PFSK-1 (cell line): Measurements from ENCODE around the gene TEAD4.

ENCODE experiments used
- FOXP2 ChIP-seq: optimal IDR thresholded peaks from 2 replicates; pipeline ENCODE3; 2011; ENCODE audit warnings: borderline replicate concordance, control low read depth, inconsistent platforms; ENCODE audit not compliant: insufficient read depth; ENCODE audit errors: extremely low read length, extremely low read depth
- POLR2AphosphoS5 ChIP-seq: IDR thresholded peaks from 2 replicates; pipeline ENCODE4 v1.6.1; 2012; ENCODE audit warnings: low read depth, mild to moderate bottlenecking, control low read depth, low read length, moderate library complexity
- SIN3A ChIP-seq: IDR thresholded peaks from 2 replicates; pipeline ENCODE4 v1.6.1; 2012; ENCODE audit warnings: mild to moderate bottlenecking, low read length, moderate library complexity, borderline replicate concordance; ENCODE audit not compliant: insufficient read depth
- TAF1 ChIP-seq: IDR thresholded peaks from 2 replicates; pipeline ENCODE4 v1.6.1; 2012; ENCODE audit warnings: low read length, control low read depth, borderline replicate concordance; ENCODE audit not compliant: insufficient read depth
- TF ChIP-seq, protein P1 (sequence below), 2 experiments: IDR thresholded peaks; 2 replicates each; pipeline versions ENCODE4 v1.6.1 to v1.8.0; 2011 to 2012; ENCODE audit warnings: low read depth in 2 of 2, low read length in 2 of 2, control low read depth in 1 of 2, inconsistent platforms in 1 of 2, mild to moderate bottlenecking in 1 of 2, moderate library complexity in 1 of 2; ENCODE audit not compliant: insufficient read depth in 1 of 2

The TEAD4 gene

DNA sequence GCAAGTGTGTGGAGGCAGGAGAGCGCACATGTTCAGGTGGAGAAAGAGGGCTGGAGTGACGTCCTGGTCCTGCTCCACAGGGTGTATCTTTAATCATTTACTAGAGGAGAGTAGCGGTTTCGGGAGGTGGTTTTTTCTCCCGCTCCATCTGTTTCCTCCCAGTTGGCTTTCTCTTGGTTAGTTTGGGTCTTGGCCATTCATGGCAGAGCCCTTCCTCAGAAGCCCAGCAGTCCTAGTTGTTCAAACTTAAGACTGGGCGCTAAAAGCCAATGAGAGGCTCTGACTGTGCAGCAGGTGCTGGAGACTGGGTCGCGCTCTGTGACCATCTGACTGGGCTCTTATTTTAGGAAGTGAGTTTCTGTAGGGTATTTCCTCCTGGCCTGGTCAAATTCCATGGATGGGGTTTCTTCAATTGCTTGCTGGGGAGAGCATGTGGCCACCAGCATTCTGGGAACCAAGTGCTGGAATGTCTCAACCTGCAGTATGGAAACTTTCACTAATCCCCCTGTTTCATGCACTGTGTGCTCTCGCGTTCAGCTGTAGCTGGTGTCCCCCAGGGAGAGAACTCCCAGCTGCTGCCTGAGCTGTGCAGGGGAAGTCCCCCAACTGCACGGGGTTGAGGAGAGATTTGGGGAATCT, 90.5 kb downstream of the TEAD4 start:
- TF ChIP-seq FOXP2: no peak
- no peak for TF ChIP-seq POLR2AphosphoS5
- TF ChIP-seq TAF1: no peak
- TF ChIP-seq, protein P1, sequence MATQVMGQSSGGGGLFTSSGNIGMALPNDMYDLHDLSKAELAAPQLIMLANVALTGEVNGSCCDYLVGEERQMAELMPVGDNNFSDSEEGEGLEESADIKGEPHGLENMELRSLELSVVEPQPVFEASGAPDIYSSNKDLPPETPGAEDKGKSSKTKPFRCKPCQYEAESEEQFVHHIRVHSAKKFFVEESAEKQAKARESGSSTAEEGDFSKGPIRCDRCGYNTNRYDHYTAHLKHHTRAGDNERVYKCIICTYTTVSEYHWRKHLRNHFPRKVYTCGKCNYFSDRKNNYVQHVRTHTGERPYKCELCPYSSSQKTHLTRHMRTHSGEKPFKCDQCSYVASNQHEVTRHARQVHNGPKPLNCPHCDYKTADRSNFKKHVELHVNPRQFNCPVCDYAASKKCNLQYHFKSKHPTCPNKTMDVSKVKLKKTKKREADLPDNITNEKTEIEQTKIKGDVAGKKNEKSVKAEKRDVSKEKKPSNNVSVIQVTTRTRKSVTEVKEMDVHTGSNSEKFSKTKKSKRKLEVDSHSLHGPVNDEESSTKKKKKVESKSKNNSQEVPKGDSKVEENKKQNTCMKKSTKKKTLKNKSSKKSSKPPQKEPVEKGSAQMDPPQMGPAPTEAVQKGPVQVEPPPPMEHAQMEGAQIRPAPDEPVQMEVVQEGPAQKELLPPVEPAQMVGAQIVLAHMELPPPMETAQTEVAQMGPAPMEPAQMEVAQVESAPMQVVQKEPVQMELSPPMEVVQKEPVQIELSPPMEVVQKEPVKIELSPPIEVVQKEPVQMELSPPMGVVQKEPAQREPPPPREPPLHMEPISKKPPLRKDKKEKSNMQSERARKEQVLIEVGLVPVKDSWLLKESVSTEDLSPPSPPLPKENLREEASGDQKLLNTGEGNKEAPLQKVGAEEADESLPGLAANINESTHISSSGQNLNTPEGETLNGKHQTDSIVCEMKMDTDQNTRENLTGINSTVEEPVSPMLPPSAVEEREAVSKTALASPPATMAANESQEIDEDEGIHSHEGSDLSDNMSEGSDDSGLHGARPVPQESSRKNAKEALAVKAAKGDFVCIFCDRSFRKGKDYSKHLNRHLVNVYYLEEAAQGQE (IDR thresholded peaks at IDR 0.05; ENCODE audit: insufficient read depth in 1 of 2, low read depth in 2 of 2, low read length in 2 of 2): no peak
- TF ChIP-seq SIN3A: no peak

DNA sequence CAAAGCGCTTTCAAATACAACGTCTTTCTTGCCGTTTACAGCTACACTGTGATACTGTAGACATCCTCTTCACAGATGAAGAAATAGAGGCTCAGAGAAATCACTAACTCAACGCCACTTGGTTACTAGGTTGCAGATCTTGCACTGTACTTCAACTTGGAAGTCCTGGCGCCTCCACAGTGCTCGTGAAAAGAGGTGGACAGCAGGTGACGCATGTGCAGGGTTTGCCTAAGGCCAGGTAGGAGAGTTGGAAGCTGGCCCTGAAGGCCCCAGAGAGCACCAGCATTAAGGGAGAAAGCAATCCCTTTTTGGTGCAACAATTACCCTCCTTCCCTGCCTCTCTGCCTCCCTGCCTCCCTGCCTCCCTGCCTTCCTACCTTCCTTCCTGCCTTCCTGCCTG, 95.2 kb downstream of the TEAD4 start:
- TF ChIP-seq SIN3A (no peak), FOXP2 (no peak), TAF1 (no peak), POLR2AphosphoS5 (no peak)
- TF ChIP-seq, protein P1 (IDR thresholded peaks at IDR 0.05; ENCODE audit: insufficient read depth in 1 of 2, low read depth in 2 of 2, low read length in 2 of 2): no peak

DNA sequence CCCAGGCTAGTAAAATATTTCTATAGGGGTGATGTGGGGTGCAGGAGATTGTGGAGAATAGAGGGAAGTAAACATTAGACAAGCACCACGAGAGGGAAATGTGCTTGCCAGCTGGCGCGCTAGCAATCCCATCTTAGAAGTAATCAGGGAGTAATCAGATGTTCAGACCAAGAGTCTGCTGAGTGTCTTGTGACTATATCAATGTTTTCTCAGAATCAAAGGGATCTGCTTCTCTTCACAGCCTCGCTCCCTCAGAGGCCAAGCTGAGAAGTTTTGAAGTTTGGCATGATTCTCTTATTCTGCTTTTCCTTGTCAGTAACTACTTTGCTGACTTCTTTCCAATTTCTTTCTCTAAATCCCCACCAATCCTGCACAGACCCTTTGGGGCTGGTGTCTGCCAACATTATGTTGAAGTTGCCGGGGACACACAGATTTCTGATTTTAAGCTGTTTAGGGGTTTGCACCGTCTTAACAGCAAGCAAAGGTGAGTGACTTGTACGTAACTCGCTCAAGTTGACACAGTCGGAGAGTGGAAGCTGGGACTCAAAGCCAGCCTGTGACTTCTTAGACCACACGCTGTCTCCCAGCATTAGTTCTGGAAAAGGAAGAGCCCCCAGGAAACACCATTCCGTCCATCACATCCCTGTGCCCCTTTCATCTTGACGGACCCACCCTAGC, 96.0 kb downstream of the TEAD4 start:
- TF ChIP-seq FOXP2 (no peak), TAF1 (no peak)
- TF ChIP-seq, protein P1 (IDR thresholded peaks at IDR 0.05; ENCODE audit: insufficient read depth in 1 of 2, low read depth in 2 of 2, low read length in 2 of 2): no peak

DNA sequence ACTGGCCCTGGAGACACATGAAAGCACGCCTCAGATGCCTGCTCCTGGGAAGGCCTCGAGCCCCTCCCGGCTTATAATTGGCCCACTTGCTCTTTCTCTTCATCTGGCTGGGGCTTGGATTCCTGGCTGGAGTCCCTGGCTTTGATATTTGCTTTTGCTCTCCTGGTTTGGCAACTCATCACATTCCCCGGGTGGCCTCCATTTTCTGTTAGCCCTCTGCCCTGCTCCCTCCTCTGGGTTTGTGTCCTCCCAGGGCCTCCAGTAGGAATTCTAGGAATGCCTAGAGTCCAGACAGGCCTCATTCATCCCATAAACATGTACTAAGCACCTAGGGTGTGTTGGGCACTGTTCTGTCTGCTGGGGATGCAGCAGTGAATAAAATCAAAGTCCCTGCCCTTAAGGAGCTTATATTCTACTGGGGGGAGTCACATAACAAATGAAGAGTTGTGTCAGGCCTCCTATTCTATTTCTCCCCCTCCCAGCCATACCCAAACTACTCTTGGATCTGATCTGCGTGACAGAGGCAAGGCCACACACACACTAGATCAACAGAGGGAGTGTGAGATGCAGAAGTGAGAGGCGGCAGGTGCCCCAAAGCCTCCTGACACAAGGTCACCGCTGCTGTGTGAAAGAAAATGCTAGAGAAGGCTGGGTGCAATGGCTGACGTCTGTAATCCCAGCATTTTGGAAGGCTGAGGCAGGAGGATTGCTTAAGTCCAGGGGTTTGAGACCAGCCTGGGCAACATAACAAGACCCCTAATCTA, 96.7 kb downstream of the TEAD4 start:
- TF ChIP-seq, protein P1 (IDR thresholded peaks at IDR 0.05; ENCODE audit: insufficient read depth in 1 of 2, low read depth in 2 of 2, low read length in 2 of 2): no peak
- TF ChIP-seq FOXP2: no peak
- no peak for TF ChIP-seq SIN3A
- no peak for TF ChIP-seq TAF1
- no peak for TF ChIP-seq POLR2AphosphoS5
